WTC11 (cell line): ENCODE data around the gene AVPI1. TPM values are rescaled to one million over a fixed set of nuclear protein-coding genes. Genes with fewer than 3 reads are reported as not detected.
"Not testable (repeated sequence)": the region's sequence is repeated elsewhere in the genome, so short reads cannot be mapped to it uniquely, and the experiment has no call there.

Experiments
- ATAC-seq: fragments of 200-7000 bp; cut with Tn5 transposase; 2 replicates; pipeline ENCODE4 v1.10.0; 2021; ENCODE audit warnings: mild to moderate bottlenecking, moderate library complexity
- CTCF ChIA-PET: fragments of 300-600 bp; sonication (Branson Sonifier 250); formaldehyde crosslinking; loops from one replicate; lab custom pipeline; 2021; ENCODE audit warnings: antibody characterized with exemption; lab: Charles Lee
- POLR2A ChIA-PET: fragments of 350-600 bp; sonication (Branson Sonifier 250); formaldehyde crosslinking; loops from one replicate; lab custom pipeline; 2021; ENCODE audit warnings: antibody characterized with exemption; lab: Charles Lee
- DNase-seq: peaks from one replicate; pipeline ENCODE4 v3.0.0; 2021; ENCODE audit warnings: low spot score
- H3K27ac Mint-ChIP-seq: 2 replicates; pipeline ENCODE4 v1.8.0; 2021; ENCODE audit warnings: mixed read lengths
- H3K27me3 Mint-ChIP-seq: 2 replicates; pipeline ENCODE4 v1.8.0; 2021; ENCODE audit warnings: low read depth, mild to moderate bottlenecking, moderate library complexity, mixed read lengths
- H3K36me3 Mint-ChIP-seq: 2 replicates; pipeline ENCODE4 v1.8.0; 2021; ENCODE audit warnings: mixed read lengths
- H3K4me1 Mint-ChIP-seq: 2 replicates; pipeline ENCODE4 v1.8.0; 2022; ENCODE audit warnings: mixed read lengths
- H3K4me3 Mint-ChIP-seq: 2 replicates; pipeline ENCODE4 v1.8.0; 2021; ENCODE audit warnings: mild to moderate bottlenecking, moderate library complexity, mixed read lengths
- H3K9me3 Mint-ChIP-seq: 2 replicates; pipeline ENCODE4 v1.8.0; 2021; ENCODE audit warnings: mixed read lengths
- ATF2 ChIP-seq: sonication (generic); formaldehyde crosslinking; IDR thresholded peaks from 2 replicates; pipeline ENCODE4 v1.8.1; 2022; ENCODE audit warnings: low read depth, missing genetic modification reagents, borderline replicate concordance
- ATF3 ChIP-seq: sonication (generic); formaldehyde crosslinking; conservative IDR thresholded peaks from 2 replicates; pipeline ENCODE4 v1.8.1; 2022; ENCODE audit warnings: mild to moderate bottlenecking, missing genetic modification reagents
- CDX4 ChIP-seq: fragments of 250-450 bp; sonication (Bioruptor Pico); IDR thresholded peaks from 2 replicates; pipeline ENCODE4 v1.9.0; 2021; ENCODE audit warnings: moderate library complexity, mild to moderate bottlenecking, inconsistent platforms, borderline replicate concordance
- CTCF ChIP-seq: fragments of 200-600 bp; IDR thresholded peaks from 2 replicates; pipeline ENCODE4 v1.8.0; 2022; ENCODE audit warnings: antibody characterized with exemption
- ELF4 ChIP-seq: sonication (generic); formaldehyde crosslinking; IDR thresholded peaks from 2 replicates; pipeline ENCODE4 v1.8.1; 2022; ENCODE audit warnings: low read depth, mild to moderate bottlenecking, moderate library complexity, missing genetic modification reagents
- EMX1 ChIP-seq: fragments of 250-450 bp; sonication (Bioruptor Pico); IDR thresholded peaks from 2 replicates; pipeline ENCODE4 v1.8.0; 2021; ENCODE audit warnings: mild to moderate bottlenecking
- ETV6 ChIP-seq: sonication (generic); formaldehyde crosslinking; IDR thresholded peaks from 2 replicates; pipeline ENCODE4 v1.8.1; 2022; ENCODE audit warnings: mild to moderate bottlenecking, missing genetic modification reagents
- FOXJ3 ChIP-seq: sonication (generic); formaldehyde crosslinking; IDR thresholded peaks from 2 replicates; pipeline ENCODE4 v1.9.0; 2021; ENCODE audit warnings: missing genetic modification reagents, mild to moderate bottlenecking, borderline replicate concordance
- FOXP4 ChIP-seq: sonication (generic); formaldehyde crosslinking; IDR thresholded peaks from 2 replicates; pipeline ENCODE4 v1.8.0; 2022; ENCODE audit warnings: mild to moderate bottlenecking, missing genetic modification reagents
- GABPB1 ChIP-seq: sonication (generic); formaldehyde crosslinking; IDR thresholded peaks from 2 replicates; pipeline ENCODE4 v1.8.1; 2023; ENCODE audit warnings: mild to moderate bottlenecking, missing genetic modification reagents
- GRHL2 ChIP-seq: fragments of 250-450 bp; sonication (Bioruptor Pico); IDR thresholded peaks from 2 replicates; pipeline ENCODE4 v1.8.0; 2022; ENCODE audit warnings: mild to moderate bottlenecking, moderate library complexity; ENCODE audit not compliant: insufficient replicate concordance, severe bottlenecking
- HMGA2 ChIP-seq: fragments of 250-450 bp; sonication (Bioruptor Pico); IDR thresholded peaks from 2 replicates; pipeline ENCODE4 v1.4.0; 2021; ENCODE audit warnings: mild to moderate bottlenecking, moderate library complexity
- MAX ChIP-seq: sonication (generic); formaldehyde crosslinking; IDR thresholded peaks from 2 replicates; pipeline ENCODE4 v1.8.0; 2022; ENCODE audit warnings: mild to moderate bottlenecking, missing genetic modification reagents
- NFYB ChIP-seq: sonication (generic); formaldehyde crosslinking; conservative IDR thresholded peaks from 2 replicates; pipeline ENCODE4 v1.8.0; 2022; ENCODE audit warnings: low read depth, missing genetic modification reagents
- NR2C2 ChIP-seq: sonication (generic); formaldehyde crosslinking; IDR thresholded peaks from 2 replicates; pipeline ENCODE4 v1.8.0; 2022; ENCODE audit warnings: mild to moderate bottlenecking, missing genetic modification reagents
- PRRX2 ChIP-seq: fragments of 250-450 bp; sonication (Bioruptor Pico); IDR thresholded peaks from 2 replicates; pipeline ENCODE4 v1.8.0; 2021; ENCODE audit warnings: mild to moderate bottlenecking
- SP1 ChIP-seq: sonication (generic); formaldehyde crosslinking; conservative IDR thresholded peaks from 2 replicates; pipeline ENCODE4 v1.8.1; 2022; ENCODE audit warnings: missing genetic modification reagents
- TP53 ChIP-seq: sonication (generic); formaldehyde crosslinking; IDR thresholded peaks from 2 replicates; pipeline ENCODE4 v1.8.1; 2023; ENCODE audit warnings: mild to moderate bottlenecking, missing genetic modification reagents
- USF1 ChIP-seq: sonication (generic); formaldehyde crosslinking; IDR thresholded peaks from 2 replicates; pipeline ENCODE4 v1.8.0; 2022; ENCODE audit warnings: mild to moderate bottlenecking, missing genetic modification reagents
- ZNF121 ChIP-seq: sonication (generic); formaldehyde crosslinking; IDR thresholded peaks from 2 replicates; pipeline ENCODE4 v1.8.0; 2023; ENCODE audit warnings: missing genetic modification reagents
- ZNF219 ChIP-seq: sonication (generic); formaldehyde crosslinking; IDR thresholded peaks from 2 replicates; pipeline ENCODE4 v1.8.0; 2023; ENCODE audit warnings: missing genetic modification reagents, mild to moderate bottlenecking, borderline replicate concordance
- ZNF317 ChIP-seq: sonication (generic); formaldehyde crosslinking; IDR thresholded peaks from 2 replicates; pipeline ENCODE4 v1.8.1; 2023; ENCODE audit warnings: low read depth, mild to moderate bottlenecking, moderate library complexity, missing genetic modification reagents, borderline replicate concordance
- ZSCAN18 ChIP-seq: fragments of 250-450 bp; sonication (Bioruptor Pico); IDR thresholded peaks from 2 replicates; pipeline ENCODE4 v2.1.2; 2022; ENCODE audit warnings: mild to moderate bottlenecking, moderate library complexity
- total RNA-seq: library from RNA; stranded (reverse); gene quantifications from 3 replicates; pipeline ENCODE4 v1.2.3, GENCODE V29; 2021

AVPI1 gene
- total RNA-seq, 1 experiment from 2014 or later: 9.8 TPM

- H3K27ac Mint-ChIP-seq: peak overlapping the region; percentile 68; the same call in 1 of the 2 replicates
- ATAC-seq: no peak
- CTCF ChIA-PET: no interaction called here
- H3K27me3 Mint-ChIP-seq: no peaks in the 10 kb centered on the region
- H3K36me3 Mint-ChIP-seq: peaks cover 40% of the 10 kb centered on the region
- H3K4me1 Mint-ChIP-seq: peaks cover 29% of the 10 kb centered on the region
- no peak overlapping the region for H3K4me3 Mint-ChIP-seq
- POLR2A ChIA-PET: no interaction called here
- TF ChIP-seq FOXJ3 (CRISPR knock-in tag) (no peak), NR2C2 (no peak), ZNF317 (no peak), ZSCAN18 (CRISPR knock-in tag) (no peak), ATF2 (no peak), ATF3 (CRISPR knock-in tag) (no peak), HMGA2 (CRISPR knock-in tag) (no peak), ZNF121 (CRISPR knock-in tag) (no peak), FOXP4 (CRISPR knock-in tag) (no peak), ETV6 (no peak), EMX1 (CRISPR knock-in tag) (no peak)
- DNase-seq: no peak
- H3K9me3 Mint-ChIP-seq: no peaks in the 10 kb centered on the region
Observed at GRCh38 chr10:97650726-97651125, 36.3 kb downstream of the AVPI1 start.

GRCh38 chr10:97649405-97649750, 37.7 kb downstream of the AVPI1 start:
- CTCF ChIA-PET: interaction anchor here (0.6 to 1.8 kb wide), 10 partner anchors 10 to 115 kb away, joined by 3 to 8 read pairs (median 4); partner anchors contain the start of genes ANKRD2 and AVPI1
- DNase-seq, H3K9me3 Mint-ChIP-seq, H3K27me3 Mint-ChIP-seq, POLR2A ChIA-PET, ATAC-seq: not testable (repeated sequence)
- H3K36me3 Mint-ChIP-seq: peaks cover 46% of the 10 kb centered on the region
- H3K27ac Mint-ChIP-seq: peak overlapping the region; percentile 91; the same call in 1 of the 2 replicates
- peak overlapping the region; percentile 54 for H3K4me3 Mint-ChIP-seq
- H3K4me1 Mint-ChIP-seq: peaks cover 29% of the 10 kb centered on the region

- TF ChIP-seq NFYB (CRISPR knock-in tag) (no peak), GRHL2 (no peak), ELF4 (no peak), MAX (CRISPR knock-in tag) (no peak), TP53 (CRISPR knock-in tag) (no peak), GABPB1 (no peak), CTCF (no peak), PRRX2 (no peak), ZNF219 (CRISPR knock-in tag) (no peak), USF1 (no peak), CDX4 (no peak), SP1 (CRISPR knock-in tag) (no peak)
- CTCF ChIA-PET: interaction anchor here (0.6 to 1.8 kb wide), 10 partner anchors 9 to 114 kb away, joined by 3 to 8 read pairs (median 4); partner anchors contain the start of genes ANKRD2 and AVPI1
- no peaks in the 10 kb centered on the region for H3K9me3 Mint-ChIP-seq
- H3K27me3 Mint-ChIP-seq: no peaks in the 10 kb centered on the region
- H3K27ac Mint-ChIP-seq: peak overlapping the region; percentile 91
- ATAC-seq: peak; percentile 89
- peaks cover 47% of the 10 kb centered on the region for H3K36me3 Mint-ChIP-seq
- peak overlapping the region; percentile 54 for H3K4me3 Mint-ChIP-seq
- peaks cover 29% of the 10 kb centered on the region for H3K4me1 Mint-ChIP-seq
- DNase-seq: peak; percentile 31
- POLR2A ChIA-PET: no interaction called here
Observed at GRCh38 chr10:97648562-97649404, 38.3 kb downstream of the AVPI1 start.
